ENCODE data around the gene CHRNB2.

Gene CHRNB2

GRCh38 chr1:154616659-154617345, 49.2 kb downstream of the CHRNB2 start:
- H3K9me3 ChIP-seq (ENCODE audit: insufficient read depth, low read length), result no peaks in the 10 kb centered on the region
- H3K36me3 ChIP-seq (replicated peaks; ENCODE audit: low read depth, low read length), result peaks cover 12% of the 10 kb centered on the region
- peaks cover 66% of the 10 kb centered on the region for H4K20me1 ChIP-seq (ENCODE audit: insufficient read depth, low read length)
- no peak overlapping the region for H2AFZ ChIP-seq (ENCODE audit: low read depth, low read length)
- no peak overlapping the region for H3K4me2 ChIP-seq (ENCODE audit: low read length)
- no peaks in the 10 kb centered on the region for H3K4me1 ChIP-seq (ENCODE audit: low read length)
- H3K79me2 ChIP-seq (ENCODE audit: low read length), result peaks cover 97% of the 10 kb centered on the region
- no peak for TF ChIP-seq EZH2phosphoT487 (IDR thresholded peaks at IDR 0.05; ENCODE audit: low read depth)
- TF ChIP-seq, protein P1, sequence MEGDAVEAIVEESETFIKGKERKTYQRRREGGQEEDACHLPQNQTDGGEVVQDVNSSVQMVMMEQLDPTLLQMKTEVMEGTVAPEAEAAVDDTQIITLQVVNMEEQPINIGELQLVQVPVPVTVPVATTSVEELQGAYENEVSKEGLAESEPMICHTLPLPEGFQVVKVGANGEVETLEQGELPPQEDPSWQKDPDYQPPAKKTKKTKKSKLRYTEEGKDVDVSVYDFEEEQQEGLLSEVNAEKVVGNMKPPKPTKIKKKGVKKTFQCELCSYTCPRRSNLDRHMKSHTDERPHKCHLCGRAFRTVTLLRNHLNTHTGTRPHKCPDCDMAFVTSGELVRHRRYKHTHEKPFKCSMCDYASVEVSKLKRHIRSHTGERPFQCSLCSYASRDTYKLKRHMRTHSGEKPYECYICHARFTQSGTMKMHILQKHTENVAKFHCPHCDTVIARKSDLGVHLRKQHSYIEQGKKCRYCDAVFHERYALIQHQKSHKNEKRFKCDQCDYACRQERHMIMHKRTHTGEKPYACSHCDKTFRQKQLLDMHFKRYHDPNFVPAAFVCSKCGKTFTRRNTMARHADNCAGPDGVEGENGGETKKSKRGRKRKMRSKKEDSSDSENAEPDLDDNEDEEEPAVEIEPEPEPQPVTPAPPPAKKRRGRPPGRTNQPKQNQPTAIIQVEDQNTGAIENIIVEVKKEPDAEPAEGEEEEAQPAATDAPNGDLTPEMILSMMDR (IDR thresholded peaks at IDR 0.05; ENCODE audit: low read depth, low read length), result no peak
- no peak overlapping the region for H3K4me3 ChIP-seq (ENCODE audit: low read length)
- no peaks in the 10 kb centered on the region for H3K27me3 ChIP-seq (ENCODE audit: low read depth, low read length)
- H3K27ac ChIP-seq (ENCODE audit: low read length), result no peak overlapping the region
- no peak overlapping the region for H3K9ac ChIP-seq (ENCODE audit: low read length)

DNA sequence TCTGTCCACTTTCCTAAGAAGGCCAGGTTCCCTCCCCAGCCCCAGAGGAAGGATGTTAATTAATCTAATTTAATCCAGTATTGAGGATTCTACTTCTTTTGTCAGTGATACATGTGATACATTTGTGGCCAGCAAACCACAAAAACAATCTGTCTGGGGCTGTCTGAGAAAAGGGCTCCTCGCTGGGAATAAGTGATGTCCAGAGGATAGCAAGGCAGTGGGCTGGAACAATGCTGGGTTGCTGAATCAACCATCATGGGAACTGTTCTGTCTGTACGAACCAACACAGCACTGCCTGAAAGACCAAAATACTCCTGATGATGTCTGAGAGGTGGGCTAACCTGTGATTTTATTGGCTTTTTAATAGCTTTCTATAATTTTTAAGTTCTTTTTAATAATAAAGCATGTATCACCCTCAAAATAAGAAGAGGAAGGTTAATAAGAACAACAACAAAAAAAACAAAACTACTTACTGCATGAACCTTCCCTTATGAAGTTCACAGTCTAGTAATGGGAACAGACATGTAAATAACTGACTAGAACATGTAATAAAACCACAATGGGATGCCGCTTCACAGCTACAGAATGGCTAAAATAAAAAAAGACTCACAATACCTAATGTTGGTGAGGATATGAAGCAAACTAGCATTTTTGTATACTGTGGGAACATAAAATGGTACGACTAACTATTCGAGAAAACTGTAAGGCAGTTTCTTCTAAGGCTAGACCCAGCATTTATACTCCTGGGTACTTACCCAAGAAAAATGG, 51.8 kb downstream of the CHRNB2 start:
- Histone ChIP-seq H2AFZ (ENCODE audit: low read depth, low read length) (no peak overlapping the region), H3K27me3 (ENCODE audit: low read depth, low read length) (no peaks in the 10 kb centered on the region), H3K79me2 (ENCODE audit: low read length) (peaks cover 99% of the 10 kb centered on the region), H3K9me3 (ENCODE audit: insufficient read depth, low read length) (no peaks in the 10 kb centered on the region), H3K27ac (ENCODE audit: low read length) (no peak overlapping the region), H4K20me1 (ENCODE audit: insufficient read depth, low read length) (peaks cover 82% of the 10 kb centered on the region), H3K4me3 (ENCODE audit: low read length) (no peak overlapping the region), H3K4me2 (ENCODE audit: low read length) (no peak overlapping the region), H3K4me1 (ENCODE audit: low read length) (no peaks in the 10 kb centered on the region), H3K9ac (ENCODE audit: low read length) (no peak overlapping the region), H3K36me3 (replicated peaks; ENCODE audit: low read depth, low read length) (peaks cover 19% of the 10 kb centered on the region)
- TF ChIP-seq, protein P1 (IDR thresholded peaks at IDR 0.05; ENCODE audit: low read depth, low read length), result no peak
- TF ChIP-seq EZH2phosphoT487 (IDR thresholded peaks at IDR 0.05; ENCODE audit: low read depth), result no peak

GRCh38 chr1:154620751-154621150, 53.2 kb downstream of the CHRNB2 start:
- H3K4me3 ChIP-seq (ENCODE audit: low read length), result no peak overlapping the region
- no peak overlapping the region for H3K9ac ChIP-seq (ENCODE audit: low read length)
- H3K4me2 ChIP-seq (ENCODE audit: low read length), result no peak overlapping the region
- peaks cover 80% of the 10 kb centered on the region for H4K20me1 ChIP-seq (ENCODE audit: insufficient read depth, low read length)
- peaks cover 99% of the 10 kb centered on the region for H3K79me2 ChIP-seq (ENCODE audit: low read length)
- H2AFZ ChIP-seq (ENCODE audit: low read depth, low read length), result no peak overlapping the region
- no peak overlapping the region for H3K27ac ChIP-seq (ENCODE audit: low read length)
- TF ChIP-seq, protein P1 (IDR thresholded peaks at IDR 0.05; ENCODE audit: low read depth, low read length), result no peak
- no peak for TF ChIP-seq EZH2phosphoT487 (IDR thresholded peaks at IDR 0.05; ENCODE audit: low read depth)
- H3K4me1 ChIP-seq (ENCODE audit: low read length), result peaks cover 4% of the 10 kb centered on the region; the same call in 1 of the 2 replicates
- peaks cover 27% of the 10 kb centered on the region for H3K36me3 ChIP-seq (replicated peaks; ENCODE audit: low read depth, low read length)
- H3K27me3 ChIP-seq (ENCODE audit: low read depth, low read length), result no peaks in the 10 kb centered on the region
- no peaks in the 10 kb centered on the region for H3K9me3 ChIP-seq (ENCODE audit: insufficient read depth, low read length)

- no peak for TF ChIP-seq EZH2phosphoT487 (IDR thresholded peaks at IDR 0.05; ENCODE audit: low read depth)
- TF ChIP-seq, protein P1 (IDR thresholded peaks at IDR 0.05; ENCODE audit: low read depth, low read length), result no peak
- H3K27me3 ChIP-seq (ENCODE audit: low read depth, low read length), result no peaks in the 10 kb centered on the region
- H3K4me3 ChIP-seq (ENCODE audit: low read length), result no peak overlapping the region
- H3K9ac ChIP-seq (ENCODE audit: low read length), result no peak overlapping the region
- peaks cover 25% of the 10 kb centered on the region for H3K36me3 ChIP-seq (replicated peaks; ENCODE audit: low read depth, low read length)
- H4K20me1 ChIP-seq (ENCODE audit: insufficient read depth, low read length), result peaks cover 75% of the 10 kb centered on the region
- H3K9me3 ChIP-seq (ENCODE audit: insufficient read depth, low read length), result no peaks in the 10 kb centered on the region
- peaks cover 11% of the 10 kb centered on the region for H3K4me1 ChIP-seq (ENCODE audit: low read length)
- no peak overlapping the region for H2AFZ ChIP-seq (ENCODE audit: low read depth, low read length)
- peaks cover 99% of the 10 kb centered on the region for H3K79me2 ChIP-seq (ENCODE audit: low read length)
- no peak overlapping the region for H3K4me2 ChIP-seq (ENCODE audit: low read length)
- no peak overlapping the region for H3K27ac ChIP-seq (ENCODE audit: low read length)
Observed at GRCh38 chr1:154621875-154622274, 54.3 kb downstream of the CHRNB2 start.

Measured in OCI-LY3 (cell line).